HG03378 (cell line): ENCODE data around the gene OR13J1.
"Not testable (repeated sequence)": the region's sequence is repeated elsewhere in the genome, so short reads cannot be mapped to it uniquely, and the experiment has no call there.

Source experiments
- ATAC-seq: cut with Tn5 transposase; IDR thresholded peaks from one replicate; pipeline ENCODE4 v1.9.1; 2021; ENCODE audit warnings: mild to moderate bottlenecking, moderate library complexity; ENCODE audit not compliant: unreplicated experiment

The OR13J1 gene, protein sequence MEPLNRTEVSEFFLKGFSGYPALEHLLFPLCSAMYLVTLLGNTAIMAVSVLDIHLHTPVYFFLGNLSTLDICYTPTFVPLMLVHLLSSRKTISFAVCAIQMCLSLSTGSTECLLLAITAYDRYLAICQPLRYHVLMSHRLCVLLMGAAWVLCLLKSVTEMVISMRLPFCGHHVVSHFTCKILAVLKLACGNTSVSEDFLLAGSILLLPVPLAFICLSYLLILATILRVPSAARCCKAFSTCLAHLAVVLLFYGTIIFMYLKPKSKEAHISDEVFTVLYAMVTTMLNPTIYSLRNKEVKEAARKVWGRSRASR

DNA sequence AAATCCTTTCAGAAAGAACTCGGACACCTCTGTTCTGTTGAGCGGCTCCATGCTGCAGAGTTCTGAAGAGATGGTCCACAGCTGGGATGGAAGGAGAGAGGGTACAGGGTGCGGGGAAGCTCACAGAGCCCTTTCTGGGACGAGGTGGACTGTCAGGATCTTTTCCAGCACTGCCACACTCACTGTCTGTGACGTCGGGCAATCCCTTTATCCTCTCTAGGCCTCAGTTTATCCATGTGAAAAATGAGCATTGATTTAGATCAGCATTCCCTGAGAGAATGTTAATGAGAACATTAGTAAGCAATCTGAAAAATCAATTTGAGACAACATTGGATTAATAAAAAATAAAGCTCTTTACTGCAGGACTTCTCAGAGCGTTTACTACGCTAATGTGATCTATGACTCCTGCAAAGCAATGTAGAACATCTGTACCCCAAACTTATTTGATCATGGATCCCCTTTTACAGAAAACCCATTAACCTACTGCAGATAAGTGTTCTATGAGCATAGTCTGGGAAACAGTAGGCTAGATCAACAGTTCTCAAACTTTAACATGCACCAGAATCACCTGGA is at the start of gene OR13J1:
TSS of gene OR13J1 (minus strand) at position 51 of the 573 bp plus-strand sequence. CDS start at position 51, 0 bp downstream.
- ATAC-seq: no peak

DNA sequence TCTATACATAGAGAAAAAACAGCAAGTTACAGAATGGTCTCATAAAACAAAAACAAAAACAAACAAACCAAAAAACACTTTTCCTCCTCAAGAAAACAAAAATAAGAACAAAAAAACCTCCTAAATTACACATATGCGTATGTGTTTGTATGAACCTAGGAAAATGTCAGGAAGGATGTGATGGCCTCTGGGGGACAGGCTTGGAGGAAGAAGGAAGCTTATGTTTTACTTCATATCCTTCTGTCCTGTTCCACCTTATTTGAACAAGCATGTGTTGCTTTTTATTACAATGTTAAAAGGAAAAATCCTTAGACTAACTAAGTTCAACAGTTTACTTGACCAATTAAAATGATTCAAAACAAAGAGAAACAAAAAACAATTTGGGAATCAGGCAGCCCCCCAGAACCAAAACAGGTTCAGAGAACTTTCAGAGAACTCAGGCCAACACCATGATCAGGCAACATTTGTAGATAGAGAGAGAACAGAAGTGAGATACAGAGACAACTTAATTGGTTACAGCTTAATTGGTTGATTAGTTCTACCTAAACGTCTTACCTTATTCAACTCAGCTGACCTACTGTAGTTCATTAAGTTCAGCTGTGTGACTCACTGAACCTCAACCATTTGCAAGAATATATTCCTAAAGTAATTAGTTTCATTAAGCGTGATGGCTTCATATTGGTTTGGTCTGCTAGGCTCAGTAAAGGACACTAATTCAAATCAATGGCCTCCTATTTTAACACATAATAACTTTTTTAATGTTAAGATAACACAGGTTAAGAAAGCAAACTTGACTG is 49.2 kb upstream of the OR13J1 start:
- ATAC-seq: no peak

DNA sequence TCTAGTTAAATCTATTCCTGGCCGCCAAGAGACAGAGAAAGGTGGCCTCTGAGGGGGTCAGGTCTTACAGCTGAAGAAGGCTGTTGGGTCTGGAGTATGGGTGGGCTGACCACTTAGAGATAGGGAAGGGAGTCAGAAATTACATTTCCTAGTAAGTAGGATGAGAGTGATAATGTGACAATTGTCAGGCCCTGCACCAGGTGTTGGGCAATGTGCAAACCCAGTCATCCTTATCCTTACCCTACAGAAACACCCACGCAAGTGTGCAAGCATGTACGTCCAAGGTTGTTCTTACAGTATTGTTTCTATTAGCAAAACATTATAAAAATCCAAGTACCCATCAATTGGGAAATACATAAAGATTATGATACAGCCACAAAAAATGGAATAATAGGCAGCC is 48.6 kb upstream of the OR13J1 start:
- no peak for ATAC-seq

GRCh38 chr9:35917261-35917660 is 47.1 kb upstream of the OR13J1 start:
- ATAC-seq: no peak

DNA sequence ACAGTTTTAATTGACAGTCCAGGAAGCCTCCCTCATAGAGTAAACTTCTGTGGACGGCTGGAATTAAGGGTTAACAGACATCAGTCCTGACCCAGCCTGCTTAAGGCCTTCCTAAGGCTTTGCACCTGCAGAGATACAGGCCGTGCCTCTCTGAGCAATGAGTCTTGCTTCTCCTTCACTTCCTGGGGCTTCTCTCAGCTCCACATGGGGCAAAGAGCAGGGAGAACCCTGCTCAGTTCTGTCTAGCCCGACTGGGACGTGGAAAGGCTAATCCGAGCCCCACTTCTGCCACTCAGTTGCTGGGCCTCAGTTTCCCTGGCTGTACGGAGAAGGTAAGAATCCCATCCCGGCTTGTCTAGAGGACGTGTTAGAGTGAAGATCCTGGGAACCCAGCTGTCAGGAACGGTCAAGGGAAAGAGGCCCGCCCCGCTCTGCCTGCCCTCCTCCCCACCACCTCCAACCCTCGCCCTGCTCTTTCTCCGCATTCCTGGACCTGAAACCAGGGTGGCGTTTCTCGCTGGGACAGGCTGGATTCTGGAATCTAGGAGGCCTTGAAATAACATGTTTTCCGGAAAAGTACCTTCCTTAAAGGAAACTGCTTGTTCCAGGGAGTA is 45.6 kb upstream of the OR13J1 start:
- no peak for ATAC-seq

- no peak for ATAC-seq
Observed at GRCh38 chr9:35914301-35914807, 44.2 kb upstream of the OR13J1 start.

GRCh38 chr9:35913429-35913828 is 43.2 kb upstream of the OR13J1 start:
- not testable (repeated sequence) for ATAC-seq

DNA sequence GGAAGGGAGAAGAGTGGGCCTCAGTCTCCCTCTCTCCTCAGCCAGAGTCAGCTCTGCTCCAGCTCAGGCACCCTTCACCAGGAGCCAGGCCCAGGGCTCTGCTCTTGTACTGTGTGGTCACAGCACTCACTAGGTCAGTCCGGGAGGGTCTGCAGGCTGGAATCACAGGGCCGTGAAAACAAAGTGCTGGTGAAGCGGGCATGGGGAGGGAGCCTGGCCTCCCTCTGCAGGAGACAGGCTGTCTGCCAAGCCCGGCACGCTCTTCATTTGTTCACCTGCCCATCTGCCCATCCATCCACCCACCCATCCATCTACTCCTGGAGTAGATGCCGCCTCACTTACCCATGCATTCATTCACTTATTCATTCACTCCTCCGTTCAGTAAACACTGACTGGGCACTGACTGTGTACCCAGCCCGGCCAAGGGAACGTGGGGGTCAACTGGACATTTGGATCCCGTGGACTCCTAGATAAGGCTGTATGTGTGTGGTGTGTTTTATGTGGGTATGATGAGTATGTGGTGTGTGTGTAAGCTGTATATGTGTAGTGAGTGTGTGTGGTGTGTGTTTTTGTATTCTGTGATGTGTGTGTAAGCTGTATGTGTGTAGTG is 42.7 kb upstream of the OR13J1 start:
- no peak for ATAC-seq

- ATAC-seq: no peak
Observed at GRCh38 chr9:35911690-35912089, 41.5 kb upstream of the OR13J1 start.

DNA sequence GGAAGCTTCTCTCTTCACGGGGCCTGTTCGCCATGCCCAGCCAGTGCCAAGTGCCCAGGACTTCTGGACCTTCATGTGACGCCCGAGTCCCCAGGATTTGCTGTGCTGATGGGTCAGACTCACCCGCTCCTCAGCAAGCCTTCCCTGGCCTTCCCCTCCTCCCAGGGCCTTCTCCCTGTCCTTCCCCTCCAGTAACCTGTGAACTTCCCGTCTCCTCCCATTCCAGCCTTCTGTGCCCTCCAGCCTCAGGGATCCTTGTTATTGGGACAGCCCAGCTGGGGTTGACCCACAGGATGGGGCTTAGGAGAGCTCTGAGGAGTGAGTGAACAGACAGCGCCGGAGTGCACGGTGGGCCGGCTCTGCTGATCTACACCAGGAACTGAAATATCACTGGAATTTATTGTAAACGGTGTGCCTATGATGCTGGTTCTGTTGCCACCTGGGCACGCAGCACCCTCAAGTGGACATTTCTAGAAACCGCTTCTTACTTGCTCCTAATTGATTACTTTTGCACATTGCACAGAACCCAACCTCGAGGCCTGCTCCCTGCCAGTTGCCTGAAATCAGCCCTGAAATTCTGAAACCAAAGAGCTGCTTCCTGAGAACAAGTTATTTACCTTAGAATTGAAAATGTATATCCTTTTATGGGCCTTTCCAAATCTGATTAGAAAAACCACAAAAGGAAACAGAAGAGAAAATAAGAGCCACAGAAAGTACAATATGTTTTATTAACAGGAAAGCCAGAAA is 40.6 kb upstream of the OR13J1 start:
- ATAC-seq: no peak

DNA sequence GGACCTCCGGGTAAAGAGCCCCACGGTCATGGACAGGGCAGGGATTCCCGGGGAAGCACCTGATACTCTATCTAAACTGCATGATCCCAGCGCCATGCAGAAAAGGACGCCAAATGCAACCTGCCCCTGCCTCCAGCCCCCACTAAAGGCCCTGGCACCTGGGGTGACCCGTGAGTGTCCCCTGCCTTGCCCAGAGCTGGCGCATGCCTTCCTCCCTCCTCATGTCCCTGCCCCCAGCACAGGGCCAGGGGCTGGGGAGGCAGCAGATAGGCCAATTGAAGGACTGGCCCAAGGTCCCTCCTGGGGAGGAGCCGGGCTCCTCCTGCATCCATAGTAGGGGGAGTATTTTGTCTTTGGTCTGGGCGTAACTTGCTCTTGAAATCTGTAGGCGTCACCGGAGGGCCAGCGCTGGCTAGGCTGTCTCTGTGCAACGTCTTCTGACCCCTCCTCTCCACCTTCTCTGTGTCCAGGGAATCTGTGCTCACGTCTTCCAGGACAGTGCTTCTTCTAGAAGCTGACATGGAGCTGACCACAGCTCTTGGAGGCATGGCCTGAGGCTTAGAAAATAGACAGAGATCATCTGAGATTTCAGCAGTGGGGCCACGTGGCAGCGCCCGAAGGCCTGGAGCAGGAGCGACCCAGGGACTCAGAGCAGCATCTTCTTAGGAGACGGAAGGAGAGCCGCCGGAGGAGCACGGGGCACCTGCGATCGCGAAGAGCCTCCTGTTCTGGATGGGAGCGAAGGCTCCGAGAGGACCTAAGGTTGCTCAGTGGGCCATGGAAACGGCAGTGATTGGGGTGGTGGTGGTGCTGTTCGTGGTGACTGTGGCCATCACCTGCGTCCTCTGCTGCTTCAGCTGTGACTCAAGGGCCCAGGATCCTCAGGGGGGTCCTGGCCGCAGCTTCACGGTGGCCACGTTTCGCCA is 39.7 kb upstream of the OR13J1 start:
- ATAC-seq: no peak

DNA sequence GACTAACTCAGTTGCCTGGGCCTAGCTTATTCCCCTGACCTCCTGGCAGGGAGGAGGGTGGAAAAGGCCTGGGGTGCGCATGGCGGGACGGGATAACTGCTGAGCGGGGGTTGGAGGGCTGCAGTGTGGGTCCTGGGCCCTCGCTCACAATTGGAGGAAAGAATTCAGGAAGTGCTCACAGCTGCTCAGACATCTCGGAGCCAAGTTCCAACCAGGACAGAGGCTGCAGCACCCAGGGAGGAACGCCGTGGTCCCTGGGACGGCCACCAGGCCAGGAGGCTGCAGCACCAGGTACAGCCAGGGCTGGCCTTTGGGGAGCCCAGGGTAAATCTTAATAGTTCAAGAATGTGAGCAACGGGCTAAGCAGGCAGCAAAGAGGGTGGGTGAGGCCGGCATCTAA is 39.1 kb upstream of the OR13J1 start, which contains the start of gene SPAAR:
TSS of gene SPAAR (plus strand) at position 217 of the 400 bp plus-strand sequence. CDS start 974 bp downstream, outside the sequence.
- ATAC-seq: no peak

GRCh38 chr9:35908504-35909125 is 38.4 kb upstream of the OR13J1 start:
- ATAC-seq: no peak

GRCh38 chr9:35907711-35908503 is 37.7 kb upstream of the OR13J1 start:
- no peak for ATAC-seq

- no peak for ATAC-seq
Observed at GRCh38 chr9:35906923-35907699, 36.9 kb upstream of the OR13J1 start.

- ATAC-seq: no peak
Observed at GRCh38 chr9:35905912-35906679, 35.9 kb upstream of the OR13J1 start, which contains the start of gene HRCT1. HRCT1 (plus strand) TSS chr9:35906202; CDS start chr9:35906288, 86 bp downstream.
